ENCODE results near the gene OSBPL7. TPM values are rescaled to one million over a fixed set of nuclear protein-coding genes. Genes with fewer than 3 reads are reported as not detected.

OSBPL7 gene
- total and polyA plus RNA-seq, 3 donors from 2014 or later = 2.1 to 7.3 (median 2.5) TPM

GRCh38 chr17:47837401-47838039 lies 15.9 kb upstream of the OSBPL7 start:
- H3K27ac ChIP-seq = peak overlapping the region in 1 of 2 donors; percentile 10
- peaks cover 18% of the 10 kb centered on the region for H3K4me1 ChIP-seq
- 66 to 69% methylated on average over 7 to 13 of the region's 13 CpGs for WGBS, 2 donors
- TF ChIP-seq POLR2A (IDR thresholded peaks at IDR 0.05) (no peak), CTCF (IDR thresholded peaks at IDR 0.05) (no peak)
- intact Hi-C loops (cut with DNase I; ENCODE audit: low total_unique reads) = no loop called here
- no peak overlapping the region for H3K4me3 ChIP-seq
- H3K27me3 ChIP-seq = no peaks in the 10 kb centered on the region
- no peaks in the 10 kb centered on the region for H3K9me3 ChIP-seq
- H3K36me3 ChIP-seq (ENCODE audit: low read depth, missing control alignments) = no peaks in the 10 kb centered on the region
- peak; percentile 30 for DNase-seq

- TF ChIP-seq POLR2A (IDR thresholded peaks at IDR 0.05) (no peak), CTCF (IDR thresholded peaks at IDR 0.05) (no peak)
- Histone ChIP-seq H3K27me3 (no peaks in the 10 kb centered on the region), H3K4me1 (peaks cover 18% of the 10 kb centered on the region), H3K27ac (no peak overlapping the region), H3K36me3 (ENCODE audit: low read depth, missing control alignments) (no peaks in the 10 kb centered on the region), H3K9me3 (no peaks in the 10 kb centered on the region), H3K4me3 (no peak overlapping the region)
- 82% methylated on average over 6 of the region's 6 CpGs; no CpG with 5 or more reads in 1 of the 2 donors for WGBS, 2 donors
- intact Hi-C loops (cut with DNase I; ENCODE audit: low total_unique reads) = no loop called here
- no peak for DNase-seq
These were observed 15.0 kb upstream of the OSBPL7 start for GRCh38 chr17:47836601-47837000.

- TF ChIP-seq POLR2A (IDR thresholded peaks at IDR 0.05) (no peak), CTCF (IDR thresholded peaks at IDR 0.05) (no peak)
- H3K9me3 ChIP-seq = no peaks in the 10 kb centered on the region
- DNase-seq = no peak
- 65 to 67% methylated on average over 5 of the region's 5 CpGs for WGBS, 2 donors
- peaks cover 13% of the 10 kb centered on the region for H3K4me1 ChIP-seq
- no peaks in the 10 kb centered on the region for H3K27me3 ChIP-seq
- H3K27ac ChIP-seq = no peak overlapping the region
- intact Hi-C loops (cut with DNase I; ENCODE audit: low total_unique reads) = no loop called here
- H3K36me3 ChIP-seq (ENCODE audit: low read depth, missing control alignments) = no peaks in the 10 kb centered on the region
- no peak overlapping the region for H3K4me3 ChIP-seq
These were observed 13.2 kb upstream of the OSBPL7 start for GRCh38 chr17:47834756-47835155.

GRCh38 chr17:47831934-47832327 lies 10.3 kb upstream of the OSBPL7 start:
- Histone ChIP-seq H3K36me3 (ENCODE audit: low read depth, missing control alignments) (no peaks in the 10 kb centered on the region), H3K9me3 (no peaks in the 10 kb centered on the region), H3K4me3 (peak overlapping the region; percentile 67 to 78), H3K27me3 (no peaks in the 10 kb centered on the region), H3K4me1 (peaks cover 13% of the 10 kb centered on the region), H3K27ac (no peak overlapping the region)
- DNase-seq = no peak
- TF ChIP-seq POLR2A (IDR thresholded peaks at IDR 0.05) (no peak), CTCF (IDR thresholded peaks at IDR 0.05) (no peak)
- WGBS, 2 donors = 9% methylated on average over 7 of the region's 7 CpGs
- intact Hi-C loops (cut with DNase I; ENCODE audit: low total_unique reads) = no loop called here
